Stimulated activated CD8-positive, alpha-beta memory T cell treated with anti-CD3 and anti-CD28 coated beads, Interleukin-4, amount 100 ng/mL, for 48 hours (primary cell): Measurements from ENCODE around the gene P2RX2.

Experiments
- DNase-seq: peaks from one replicate; pipeline ENCODE4 v3.0.0-alpha.2; 2020

The P2RX2 gene

DNA sequence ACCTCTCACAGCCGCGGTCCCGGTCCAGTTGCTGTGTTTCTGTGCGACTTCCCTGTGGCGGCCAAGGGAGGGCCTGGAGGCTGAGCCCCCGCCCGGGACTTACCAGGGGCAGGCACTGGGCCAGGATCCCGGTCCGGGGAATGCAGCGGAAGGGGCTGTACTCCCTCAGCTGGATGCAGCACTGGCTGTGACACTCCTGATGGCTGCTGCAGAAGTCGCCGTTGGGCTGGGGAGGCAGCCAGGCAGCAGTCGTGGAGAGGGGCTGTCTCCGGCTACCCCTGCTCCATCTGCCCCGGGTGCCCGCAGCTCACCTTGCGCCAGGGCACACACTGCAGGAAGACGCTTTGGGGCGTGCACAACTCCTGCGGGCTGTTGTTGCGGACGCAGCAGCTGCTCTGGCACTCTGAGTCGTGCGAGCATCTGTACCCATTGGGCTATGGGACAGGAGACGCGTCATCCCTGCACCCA is 14.4 kb upstream of the P2RX2 start:
- no peak for DNase-seq

DNA sequence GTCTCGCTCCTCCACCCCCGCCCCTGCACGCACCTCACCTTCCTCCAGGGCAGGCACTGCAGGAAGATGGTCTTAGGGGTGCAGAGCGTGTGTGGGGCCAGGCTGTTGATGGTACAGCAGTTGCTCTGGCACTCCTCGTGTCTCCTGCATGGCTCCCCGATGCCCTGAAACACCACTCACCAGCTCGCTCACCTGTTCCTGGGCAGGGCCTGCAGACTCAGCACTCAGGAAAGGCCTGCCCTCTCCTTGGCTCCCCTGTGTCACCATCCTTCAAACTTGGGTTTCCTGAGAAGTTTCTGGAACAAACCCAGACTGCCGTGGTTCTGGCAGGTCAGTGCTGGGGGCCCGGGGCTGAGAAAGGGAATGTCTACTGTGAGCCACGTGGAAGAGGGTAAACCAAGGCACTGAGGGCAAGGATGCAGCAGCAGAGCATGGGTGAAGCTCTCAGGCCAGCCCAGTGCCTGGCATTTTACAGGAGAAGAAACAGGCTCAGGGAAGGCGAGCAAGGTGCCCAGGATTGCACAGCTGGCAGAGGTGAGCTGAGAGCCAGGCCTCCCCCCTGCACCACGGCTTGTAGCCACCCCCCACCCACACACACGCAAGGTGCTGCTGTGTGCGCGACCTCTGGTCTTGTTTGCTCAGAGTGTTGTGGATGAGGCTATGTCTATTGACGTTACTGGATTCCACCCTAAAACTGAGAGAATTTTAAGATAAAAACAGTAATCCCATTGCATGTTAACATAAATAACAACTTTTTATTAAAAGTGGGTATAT is 13.7 kb upstream of the P2RX2 start:
- DNase-seq, result no peak

DNA sequence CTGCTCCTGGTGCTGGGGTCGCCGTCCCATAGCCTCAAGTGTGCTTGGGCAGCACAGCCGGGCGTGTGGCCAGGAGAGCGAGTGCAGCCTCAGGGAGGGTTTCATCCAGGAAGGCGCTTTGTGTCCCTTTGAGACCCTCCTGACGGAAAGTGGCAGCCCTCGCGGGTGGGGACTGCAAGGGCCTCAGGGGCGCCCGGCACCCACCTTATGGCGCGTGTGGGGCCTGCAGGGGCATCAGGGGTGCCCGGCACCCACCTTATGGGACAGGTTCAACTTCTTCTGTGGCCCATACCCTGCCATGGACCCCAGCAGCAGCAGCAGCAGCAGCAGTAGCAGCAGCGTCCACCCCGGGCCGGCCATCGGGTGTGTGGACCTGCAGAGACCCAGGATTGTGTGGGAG is 12.7 kb upstream of the P2RX2 start:
- no peak for DNase-seq

DNA sequence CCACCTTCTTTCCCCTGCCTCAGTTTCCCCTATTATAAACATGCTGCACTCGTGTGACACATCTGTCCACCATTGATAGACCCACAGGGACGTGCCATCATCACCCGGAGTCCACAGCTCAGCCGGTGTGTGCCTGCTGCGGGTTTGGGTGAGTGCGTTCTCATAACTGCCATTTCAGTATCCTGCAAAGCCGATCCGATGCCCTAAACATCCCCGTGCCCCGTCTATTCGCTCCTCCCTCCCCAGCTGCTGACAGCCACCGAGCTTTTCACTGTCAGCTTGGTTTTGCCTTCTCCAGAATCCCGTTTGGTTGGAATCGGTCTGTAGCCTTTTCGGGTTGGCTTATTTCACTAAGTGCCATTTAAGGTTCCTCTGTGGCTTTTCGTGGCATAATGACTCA is 12.1 kb upstream of the P2RX2 start:
- no peak for DNase-seq

DNA sequence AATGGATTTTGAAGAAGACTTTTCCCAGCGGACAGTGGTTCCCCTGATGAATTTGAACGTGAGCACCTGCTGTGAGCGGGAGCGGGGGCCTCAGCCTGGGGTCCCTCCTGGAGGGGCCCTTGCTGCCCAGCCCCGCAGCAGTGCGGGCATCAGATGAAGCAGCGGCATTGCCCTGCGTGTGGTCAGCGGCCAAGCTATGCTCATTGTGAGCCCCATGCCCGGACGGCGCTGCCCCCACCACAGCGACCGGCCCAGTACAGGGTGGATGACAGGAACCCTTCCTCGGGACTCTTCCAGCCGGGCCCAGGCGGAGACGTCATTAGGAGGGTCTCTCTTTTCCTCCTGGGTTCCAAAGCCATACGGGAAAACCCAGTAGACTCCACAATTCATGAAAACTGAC is 11.6 kb upstream of the P2RX2 start:
- DNase-seq, result no peak

DNA sequence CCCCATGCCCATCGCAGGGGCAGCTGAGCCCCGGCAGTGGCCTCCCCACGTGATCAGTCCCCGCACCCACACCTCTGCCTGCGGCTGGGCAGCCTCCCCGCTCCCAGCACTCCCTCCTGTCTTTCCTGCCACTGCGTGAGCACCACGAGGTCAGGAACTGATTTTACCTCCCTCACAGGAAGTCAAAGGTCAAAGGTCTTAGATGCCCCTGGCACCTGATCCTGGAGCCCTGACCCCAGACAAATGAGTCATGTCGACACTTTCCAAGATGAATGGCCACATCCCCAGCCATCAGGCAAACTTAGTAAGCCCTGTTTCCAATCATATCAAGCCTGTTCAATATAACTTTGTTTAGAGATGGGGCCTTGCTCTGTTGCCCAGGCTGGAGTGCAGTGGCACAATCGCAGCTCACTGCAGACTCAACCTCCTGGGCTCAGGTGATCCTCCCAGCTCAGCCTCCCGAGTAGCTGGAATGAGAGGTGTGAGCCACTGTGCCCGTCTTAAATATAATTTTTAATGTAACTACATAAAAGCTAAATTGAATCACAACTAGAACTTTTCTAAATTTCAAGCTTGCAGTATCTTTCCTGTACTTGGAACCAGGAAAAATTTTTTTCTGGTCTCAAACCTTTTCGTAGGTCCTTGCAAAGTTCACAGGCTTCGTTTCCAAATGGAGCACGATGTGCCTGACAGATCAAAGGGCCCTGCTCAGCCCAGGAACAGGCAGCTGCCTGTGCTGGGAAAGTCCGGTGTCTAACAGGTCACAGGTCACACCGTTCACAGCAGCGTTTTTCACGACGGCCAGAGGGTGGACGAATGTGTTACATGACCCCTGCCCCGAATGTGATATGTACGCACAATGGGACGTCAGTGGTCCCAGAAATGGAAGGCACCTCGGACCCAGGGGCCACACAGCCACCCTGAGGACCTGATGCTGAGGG is 10.1 kb upstream of the P2RX2 start:
- DNase-seq, result no peak

DNA sequence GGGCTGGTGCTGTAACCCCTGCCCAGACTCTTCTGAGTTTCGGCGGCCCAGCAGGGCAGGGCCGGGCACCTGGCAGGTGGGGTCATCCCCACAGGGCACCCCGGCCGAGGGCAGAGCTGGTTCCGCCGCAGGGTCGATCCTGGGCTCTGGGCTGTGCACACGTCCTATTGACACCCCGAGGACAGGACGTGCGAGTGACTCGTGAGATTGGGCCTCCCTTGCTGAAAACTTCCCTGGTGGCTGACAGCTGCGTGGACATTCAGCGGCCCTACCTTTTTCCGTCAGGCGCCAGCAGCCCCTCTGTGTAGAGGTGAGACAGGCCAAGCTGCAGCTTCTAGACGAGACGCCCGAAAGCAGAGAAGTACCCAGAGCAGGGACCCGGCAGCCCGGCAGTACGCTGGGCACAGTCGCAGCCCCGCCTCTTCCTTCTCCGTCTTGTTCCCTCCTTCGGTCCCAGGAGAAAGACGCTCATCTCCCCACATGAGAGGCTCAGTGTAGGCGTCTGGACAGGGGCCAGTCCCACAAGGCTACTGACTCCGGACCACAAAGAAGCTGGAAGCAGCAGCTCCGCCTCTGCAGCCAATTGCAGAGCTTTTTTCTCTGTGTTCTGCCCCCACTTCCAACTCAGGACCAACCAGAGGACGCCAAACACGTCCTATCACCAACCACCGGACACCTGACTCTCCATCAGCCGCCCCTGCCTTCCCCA is 8.4 kb upstream of the P2RX2 start, which contains the start of gene LRCOL1:
LRCOL1 (minus strand) TSS at position 532 of the 709 bp plus-strand sequence. CDS start 4,331 bp downstream, outside the sequence.
- no peak for DNase-seq

DNA sequence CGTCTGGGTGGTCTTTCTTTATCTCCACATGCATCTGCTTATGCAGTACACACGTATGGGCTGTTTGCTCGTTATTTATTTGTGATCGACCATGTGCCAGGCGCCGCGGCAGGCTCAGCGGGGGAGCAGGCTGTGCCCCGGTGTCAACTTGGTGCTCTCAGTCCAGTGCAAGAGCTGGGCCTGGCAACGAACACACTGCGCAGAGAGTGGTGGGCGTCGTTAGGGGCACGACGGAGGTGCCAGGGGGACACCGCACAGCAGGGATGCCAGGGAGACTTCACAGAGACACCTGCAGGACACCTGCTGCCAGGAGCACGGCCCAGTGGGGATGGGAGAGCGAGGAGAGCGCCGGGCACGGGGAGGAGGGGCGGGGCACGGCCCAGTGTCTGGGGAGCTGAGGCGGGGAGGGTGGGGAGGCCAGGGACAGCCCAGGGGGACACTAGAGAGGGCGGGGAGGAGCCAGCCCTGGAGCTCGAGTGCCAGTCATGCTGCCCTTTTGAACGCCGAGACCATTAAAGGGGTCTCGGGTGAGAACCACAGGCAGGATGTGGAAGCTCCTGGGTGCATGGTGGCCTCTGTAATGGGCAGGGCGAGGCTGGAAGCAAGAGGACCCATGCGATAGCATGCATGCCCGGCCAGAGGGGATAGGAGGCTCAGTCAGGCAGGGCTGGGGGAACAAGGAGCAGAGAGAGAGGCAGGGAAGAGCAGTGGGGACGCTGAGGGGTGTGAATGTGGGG is 7.5 kb upstream of the P2RX2 start:
- DNase-seq, result no peak

DNA sequence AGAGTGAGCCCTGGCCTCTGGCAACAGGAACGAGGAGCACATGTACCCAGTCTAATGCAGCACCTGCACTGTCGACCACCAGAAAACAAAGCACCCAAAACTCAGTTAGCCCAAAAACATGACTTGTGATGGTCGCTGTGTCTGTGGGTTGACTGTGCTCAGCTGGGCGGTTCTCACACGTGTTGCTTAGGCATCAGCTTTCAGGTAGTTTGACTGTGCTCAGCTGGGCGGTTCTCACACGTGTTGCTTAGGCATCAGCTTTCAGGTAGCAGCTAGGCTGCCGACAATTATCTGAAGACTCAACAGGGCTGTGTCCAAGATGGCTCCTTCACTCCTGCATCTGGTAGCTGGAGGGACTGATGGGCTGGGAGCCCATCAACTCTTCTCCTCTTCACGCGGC is 7.0 kb upstream of the P2RX2 start:
- no peak for DNase-seq

DNA sequence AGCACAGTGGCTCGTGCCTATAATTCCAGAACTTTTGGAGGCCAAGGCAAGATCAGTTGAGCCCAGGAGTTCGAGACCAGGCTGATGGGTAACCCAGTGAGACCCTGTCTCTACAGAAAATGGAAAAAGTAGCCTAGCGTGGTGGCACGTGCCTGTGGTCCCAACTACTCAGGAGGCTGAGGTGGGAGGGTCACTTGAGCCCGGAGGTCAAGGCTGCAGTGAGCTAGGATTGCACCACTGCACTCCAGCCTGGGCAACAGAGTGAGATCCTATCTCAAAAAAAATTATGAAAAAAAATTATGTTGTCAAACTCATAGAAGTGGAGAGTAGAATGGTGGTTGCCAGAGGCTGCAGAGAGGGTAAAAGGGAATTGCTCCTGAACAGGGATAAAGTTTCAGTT is 4.5 kb upstream of the P2RX2 start:
- no peak for DNase-seq

DNA sequence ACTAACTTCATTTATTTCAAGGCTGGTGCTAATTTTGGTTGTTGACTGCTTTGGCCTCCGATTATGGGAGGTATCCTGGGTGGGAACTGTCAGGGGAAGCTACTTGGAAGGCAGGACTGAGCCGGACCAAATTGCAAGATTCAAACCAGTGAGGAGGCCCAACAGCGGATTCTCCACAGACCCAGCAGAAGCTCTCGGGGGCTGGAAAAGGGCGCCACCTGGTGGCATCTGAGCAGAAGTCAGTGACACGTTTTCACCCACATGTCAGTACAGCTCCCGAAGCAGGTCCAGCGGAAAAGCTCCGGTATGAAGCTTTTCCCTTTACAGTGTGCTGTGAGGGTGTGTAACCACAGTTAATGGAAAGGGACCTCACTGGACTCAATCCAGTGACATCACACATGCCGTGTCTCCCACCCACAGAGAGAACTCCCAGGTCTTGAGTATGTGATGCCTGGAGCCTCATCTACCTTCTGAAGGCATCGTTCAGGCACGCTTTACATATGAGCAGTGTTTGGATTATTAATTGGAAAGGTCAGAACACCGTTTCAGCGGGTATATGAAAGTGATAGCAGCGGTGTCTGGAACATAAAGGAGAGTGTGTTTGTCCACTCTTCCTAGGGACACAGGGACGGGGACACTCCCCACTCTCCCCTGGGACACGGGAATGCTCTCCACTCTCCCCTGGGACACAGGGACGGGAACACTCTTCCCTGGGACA is 3.6 kb upstream of the P2RX2 start:
- DNase-seq, result peak; percentile 88

DNA sequence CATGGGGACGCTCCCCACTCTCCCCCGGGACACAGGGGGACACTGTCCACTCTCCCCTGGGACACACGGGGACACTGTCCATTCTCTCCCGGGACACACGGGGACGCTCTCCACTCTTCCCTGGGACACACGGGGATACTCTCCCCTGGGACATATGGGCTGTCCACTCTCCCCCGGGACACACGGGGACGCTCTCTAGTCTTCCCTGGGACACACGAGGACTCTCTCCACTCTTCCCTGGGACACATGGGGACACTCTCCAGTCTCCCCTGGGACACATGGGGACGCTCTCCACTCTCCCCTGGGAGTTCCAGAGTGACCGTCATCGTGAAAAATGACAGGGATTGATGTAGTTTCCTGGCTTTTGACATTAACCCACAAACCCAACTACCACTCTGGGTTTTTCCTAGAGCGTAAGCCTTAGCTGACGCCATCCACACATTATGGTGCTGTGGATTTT is 3.0 kb upstream of the P2RX2 start:
- DNase-seq, result no peak

DNA sequence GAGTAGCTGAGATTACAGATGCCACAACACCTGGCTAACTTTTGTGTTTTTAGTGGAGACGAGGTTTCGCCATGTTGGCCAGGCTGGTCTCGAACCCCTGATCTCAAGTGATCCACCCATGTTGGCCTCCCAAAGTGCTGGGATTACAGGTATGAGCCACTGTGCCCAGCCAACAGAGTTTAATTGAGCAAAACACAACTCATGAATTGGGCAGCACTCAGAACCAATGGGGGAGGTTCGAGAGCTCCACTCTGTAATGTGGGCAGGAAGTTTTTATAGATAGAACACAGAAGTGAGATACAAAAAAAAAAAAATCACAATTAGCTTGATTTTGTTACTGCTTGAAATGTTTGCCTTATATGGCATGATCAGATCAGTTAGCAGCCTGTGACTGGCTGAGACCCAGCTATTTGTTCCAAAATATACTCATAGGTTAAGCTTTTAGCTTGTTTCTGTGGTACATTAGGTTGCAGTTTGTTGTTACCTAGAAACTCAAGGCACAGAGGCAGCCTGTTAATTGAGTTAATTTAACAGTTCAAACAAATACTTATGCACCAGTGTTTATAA is 1.4 kb upstream of the P2RX2 start:
- DNase-seq, result no peak

DNA sequence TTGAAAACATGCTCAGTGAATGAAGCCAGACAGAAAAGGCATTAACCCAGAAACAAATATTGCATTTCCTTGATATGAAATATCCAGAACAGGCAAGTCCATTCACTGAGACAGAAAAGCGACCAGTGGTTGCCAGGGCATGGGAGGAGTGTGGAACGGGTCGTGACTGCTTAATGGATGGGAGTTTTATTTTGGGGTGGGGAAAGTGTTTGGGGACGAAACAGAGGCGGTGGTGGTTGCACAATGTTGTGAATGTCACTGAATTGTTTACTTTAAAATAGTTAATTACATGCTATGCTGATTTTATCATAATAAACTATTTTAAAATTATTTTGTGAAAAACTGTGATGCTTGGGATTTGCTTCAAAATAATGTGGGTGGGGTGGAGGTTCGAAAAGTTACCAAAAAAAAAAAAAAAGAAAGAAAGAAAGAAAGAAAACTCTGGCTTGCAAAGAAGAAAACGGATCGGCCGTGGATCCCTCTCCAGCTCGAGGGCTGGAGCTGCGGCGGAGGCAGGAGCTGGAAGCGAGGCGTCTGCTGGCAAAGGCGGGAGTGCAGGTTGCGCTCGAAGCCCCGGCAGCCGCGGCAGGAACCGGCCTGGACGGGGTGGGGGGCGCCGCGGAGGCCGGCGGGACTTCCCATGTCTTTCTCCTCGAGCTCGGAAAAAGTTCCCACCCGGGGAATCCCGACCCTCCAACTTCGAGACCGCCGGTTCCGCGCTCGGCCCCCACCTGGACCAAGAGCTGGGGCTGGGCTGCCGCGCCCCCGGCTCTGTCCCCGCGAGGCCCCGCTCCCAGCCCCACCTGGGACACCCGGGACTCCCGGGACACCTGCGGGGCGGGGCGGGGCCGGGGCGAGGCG is 524 bp upstream of the P2RX2 start:
- no peak for DNase-seq

DNA sequence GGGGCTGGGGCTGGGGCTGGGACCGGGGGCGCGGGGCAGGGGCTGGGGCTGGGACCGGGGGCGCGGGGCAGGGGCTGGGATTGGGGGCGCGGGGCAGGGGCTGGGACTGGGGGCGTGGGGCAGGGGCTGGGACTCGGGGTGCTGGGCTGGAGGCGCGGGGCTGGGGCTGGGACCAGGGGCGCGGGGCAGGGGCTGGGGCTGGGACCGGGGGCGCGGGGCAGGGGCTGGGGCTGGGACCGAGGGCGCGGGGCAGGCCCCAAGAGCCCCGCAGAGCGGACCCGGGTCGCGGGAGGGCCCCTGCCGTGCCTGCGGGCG is 452 bp downstream of the P2RX2 start:
- no peak for DNase-seq

DNA sequence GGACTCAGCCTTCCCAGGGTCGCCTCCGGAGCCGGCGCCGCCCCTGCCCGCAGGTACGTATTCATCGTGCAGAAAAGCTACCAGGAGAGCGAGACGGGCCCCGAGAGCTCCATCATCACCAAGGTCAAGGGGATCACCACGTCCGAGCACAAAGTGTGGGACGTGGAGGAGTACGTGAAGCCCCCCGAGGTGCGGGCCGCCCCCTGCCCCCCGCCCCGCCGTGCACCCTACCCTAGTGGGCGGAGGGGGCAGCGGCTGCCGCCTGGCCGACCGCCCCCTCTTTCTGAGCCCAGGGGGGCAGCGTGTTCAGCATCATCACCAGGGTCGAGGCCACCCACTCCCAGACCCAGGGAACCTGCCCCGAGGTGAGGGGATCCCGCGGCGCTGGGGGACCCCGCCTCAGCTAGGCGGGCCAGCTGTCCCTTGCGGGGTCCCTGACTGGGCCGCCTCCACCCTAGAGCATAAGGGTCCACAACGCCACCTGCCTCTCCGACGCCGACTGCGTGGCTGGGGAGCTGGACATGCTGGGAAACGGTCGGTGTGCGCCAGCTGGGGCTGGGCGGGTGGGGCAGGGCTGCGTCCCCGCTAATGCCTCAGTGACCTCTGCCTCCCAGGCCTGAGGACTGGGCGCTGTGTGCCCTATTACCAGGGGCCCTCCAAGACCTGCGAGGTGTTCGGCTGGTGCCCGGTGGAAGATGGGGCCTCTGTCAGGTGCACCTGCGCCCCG is 973 bp downstream of the P2RX2 start:
- no peak for DNase-seq

DNA sequence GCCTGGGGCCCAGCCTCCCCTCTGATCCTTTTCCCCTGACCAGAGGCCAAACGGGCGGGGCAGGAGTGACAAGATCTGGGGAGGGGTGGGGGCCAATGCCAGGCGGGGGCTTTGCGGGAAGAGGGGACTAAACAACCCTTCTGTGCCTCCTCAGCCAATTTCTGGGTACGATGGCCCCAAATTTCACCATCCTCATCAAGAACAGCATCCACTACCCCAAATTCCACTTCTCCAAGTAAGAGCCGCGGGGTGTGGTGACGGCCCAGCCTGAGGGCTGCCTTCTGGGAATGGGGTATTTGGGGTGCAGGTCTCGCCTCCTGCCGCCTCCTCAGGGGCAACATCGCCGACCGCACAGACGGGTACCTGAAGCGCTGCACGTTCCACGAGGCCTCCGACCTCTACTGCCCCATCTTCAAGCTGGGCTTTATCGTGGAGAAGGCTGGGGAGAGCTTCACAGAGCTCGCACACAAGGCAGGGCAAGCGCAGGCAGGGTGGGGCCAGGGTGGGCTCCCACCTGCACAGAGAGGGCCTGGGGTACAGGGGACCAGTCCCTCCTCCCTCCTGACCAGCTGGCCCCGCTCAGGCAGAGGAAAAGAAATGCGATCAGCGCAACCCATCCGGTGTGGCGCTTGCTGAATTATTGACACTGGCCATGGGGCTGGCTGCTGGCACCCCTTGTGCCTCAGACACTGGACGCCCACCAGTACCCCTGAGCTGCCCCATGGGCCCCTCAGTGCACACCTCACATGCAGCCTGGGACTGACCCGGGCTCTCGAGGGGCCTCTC is 1.7 kb downstream of the P2RX2 start:
- no peak for DNase-seq

DNA sequence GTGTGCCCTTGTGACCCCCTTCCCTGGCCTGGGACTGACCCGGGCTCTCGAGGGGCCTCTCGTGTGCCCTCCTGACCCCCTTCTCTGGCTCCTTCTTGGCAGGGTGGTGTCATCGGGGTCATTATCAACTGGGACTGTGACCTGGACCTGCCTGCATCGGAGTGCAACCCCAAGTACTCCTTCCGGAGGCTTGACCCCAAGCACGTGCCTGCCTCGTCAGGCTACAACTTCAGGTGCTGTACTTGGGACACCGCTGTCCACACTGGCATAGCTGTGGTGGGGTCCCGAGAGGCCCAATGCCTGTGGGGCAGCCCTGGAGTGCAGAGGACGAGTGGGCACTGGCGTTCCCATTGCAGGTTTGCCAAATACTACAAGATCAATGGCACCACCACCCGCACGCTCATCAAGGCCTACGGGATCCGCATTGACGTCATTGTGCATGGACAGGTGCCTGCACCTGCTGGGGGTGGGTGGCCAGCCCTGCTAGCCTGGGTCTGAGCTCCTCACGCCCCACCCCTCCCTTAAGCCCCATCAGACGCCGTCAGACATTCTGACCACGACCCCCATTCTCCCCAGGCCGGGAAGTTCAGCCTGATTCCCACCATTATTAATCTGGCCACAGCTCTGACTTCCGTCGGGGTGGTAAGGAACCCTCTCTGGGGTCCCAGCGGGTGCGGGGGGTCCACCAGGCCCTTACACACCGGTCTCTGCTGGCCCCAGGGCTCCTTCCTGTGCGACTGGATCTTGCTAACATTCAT is 2.5 kb downstream of the P2RX2 start:
- no peak for DNase-seq
